ENCODE results near the gene MED16.

The MED16 gene

DNA sequence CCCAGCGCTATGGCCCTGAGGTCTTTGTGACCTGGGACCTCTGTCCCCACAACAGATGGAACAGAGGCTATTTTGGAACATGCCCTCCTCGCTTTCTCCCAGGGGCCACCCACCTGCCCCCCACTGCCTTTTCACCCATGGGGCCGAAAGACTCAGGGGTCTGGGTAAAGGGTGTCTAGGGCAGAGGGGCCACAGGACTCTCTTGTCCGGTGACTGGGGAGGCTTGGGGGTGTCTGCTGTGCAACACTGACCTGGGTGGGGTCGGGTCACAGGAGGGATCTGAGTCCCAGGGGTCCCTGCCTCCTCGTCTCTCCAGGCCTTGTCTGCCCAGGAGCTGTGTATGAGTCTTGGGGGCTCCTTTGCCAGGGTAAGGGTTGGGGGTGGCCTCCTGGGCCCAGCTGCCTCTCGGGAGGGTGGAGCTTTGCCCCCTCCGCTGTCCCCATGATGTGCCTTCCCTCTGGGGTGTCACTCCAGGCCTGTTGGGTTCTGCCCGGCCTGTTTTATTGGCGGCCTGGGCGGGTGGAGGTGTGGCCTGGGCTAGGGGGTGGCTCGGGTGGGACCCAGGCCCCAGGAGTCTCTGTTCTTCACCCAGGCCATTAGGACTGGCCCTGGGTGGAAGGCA is 34.9 kb upstream of the MED16 start:
- no peak for DNase-seq (ENCODE audit: low spot score)

GRCh38 chr19:927351-927779 is 34.4 kb upstream of the MED16 start:
- DNase-seq (ENCODE audit: low spot score): no peak

DNA sequence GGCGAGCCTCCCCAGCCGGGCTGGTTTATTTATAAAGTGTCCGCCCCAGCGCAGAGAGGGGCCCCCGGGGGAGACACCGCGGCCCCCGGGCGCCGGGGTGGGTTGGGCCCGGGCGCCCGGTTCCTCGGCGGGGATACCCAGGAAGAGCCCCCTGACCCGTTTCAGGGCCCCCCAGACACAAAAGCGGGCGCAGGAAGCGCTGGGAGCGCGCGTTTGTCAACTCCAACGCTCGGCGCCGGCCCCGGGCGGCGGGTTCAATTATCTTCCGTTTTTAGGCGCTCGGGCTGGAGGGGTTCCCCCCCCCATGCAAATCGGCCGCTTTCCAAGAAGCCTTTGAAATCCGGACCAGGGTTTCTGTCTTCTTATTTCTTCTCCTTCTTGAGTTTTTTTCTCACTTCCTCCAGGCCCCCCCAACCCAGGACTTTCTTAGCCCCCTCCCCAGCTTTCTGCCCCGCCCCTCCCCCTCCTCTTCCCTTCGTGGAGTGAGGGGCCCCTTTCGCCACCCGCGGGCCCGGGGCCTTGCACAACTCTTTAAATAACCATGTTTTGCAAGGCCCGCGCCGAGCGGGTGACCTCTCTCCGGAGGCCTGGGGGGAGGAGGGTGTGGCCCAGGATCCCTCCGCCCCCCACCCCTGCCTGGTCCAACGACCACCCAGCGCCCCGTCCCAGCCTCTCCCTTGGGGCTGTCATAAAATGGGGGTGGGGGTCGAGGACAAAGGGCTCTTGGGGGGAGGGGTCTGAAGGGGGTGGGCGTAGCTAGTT is 33.8 kb upstream of the MED16 start:
- DNase-seq (ENCODE audit: low spot score): peak; percentile 67

DNA sequence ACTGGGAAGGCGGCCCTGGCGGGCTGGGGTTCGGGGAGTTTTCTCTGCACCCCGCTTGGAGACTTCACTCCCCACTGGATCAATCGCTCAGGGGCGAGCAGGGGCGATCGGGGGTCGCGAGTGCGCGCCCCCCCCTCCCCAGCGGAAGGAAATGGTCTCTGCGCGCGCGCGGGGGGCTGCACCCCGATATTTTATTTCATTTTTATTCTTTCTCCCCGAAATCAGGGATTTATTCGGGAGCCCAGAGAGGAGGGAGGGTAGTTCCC is 33.3 kb upstream of the MED16 start:
- no peak for DNase-seq (ENCODE audit: low spot score)

DNA sequence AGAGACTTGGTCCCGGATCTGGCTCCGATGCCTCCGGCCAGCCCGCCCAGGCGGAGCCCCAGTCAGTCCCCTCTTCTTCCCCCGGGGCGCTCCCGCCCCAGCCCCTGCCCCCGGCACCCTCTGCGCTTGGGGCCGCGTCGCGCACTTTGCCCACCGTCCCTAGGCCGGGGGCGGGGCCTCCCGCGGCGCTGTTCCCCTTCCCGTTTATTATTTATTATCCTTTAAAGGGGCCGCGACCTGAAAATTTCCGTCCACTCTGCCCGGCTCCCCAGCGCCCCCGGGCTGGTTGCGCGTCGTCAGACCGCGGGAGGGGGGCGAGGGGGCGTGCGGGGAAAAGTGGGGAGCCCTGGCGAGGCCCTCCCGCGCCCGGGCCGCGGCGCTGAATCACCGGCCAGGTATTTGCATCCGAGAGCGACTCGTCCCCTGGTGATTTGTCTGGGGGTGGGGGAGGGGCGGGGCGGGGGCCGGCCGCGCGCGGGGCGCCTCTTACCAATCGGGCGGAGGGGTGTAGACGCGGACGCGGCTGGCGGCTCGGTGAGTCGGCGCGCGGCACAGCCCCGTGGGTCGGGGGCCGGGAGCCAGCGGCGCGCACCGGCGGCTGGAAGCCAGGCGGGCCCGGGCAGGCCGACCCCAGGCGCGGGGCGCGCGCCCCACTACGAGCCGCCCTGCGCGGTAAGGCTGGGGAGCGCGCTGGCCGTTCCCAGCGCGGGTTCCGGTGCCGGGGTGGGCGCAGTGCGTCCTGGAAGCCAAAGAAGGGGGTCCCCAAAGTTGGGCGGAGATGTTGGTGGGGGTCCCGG is 32.7 kb upstream of the MED16 start, which contains the start of gene ARID3A:
Gene ARID3A (plus strand): TSS at position 510 of the 797 bp plus-strand sequence. CDS start 3,494 bp downstream, outside the sequence.
- peak; percentile 93 for DNase-seq (ENCODE audit: low spot score)

DNA sequence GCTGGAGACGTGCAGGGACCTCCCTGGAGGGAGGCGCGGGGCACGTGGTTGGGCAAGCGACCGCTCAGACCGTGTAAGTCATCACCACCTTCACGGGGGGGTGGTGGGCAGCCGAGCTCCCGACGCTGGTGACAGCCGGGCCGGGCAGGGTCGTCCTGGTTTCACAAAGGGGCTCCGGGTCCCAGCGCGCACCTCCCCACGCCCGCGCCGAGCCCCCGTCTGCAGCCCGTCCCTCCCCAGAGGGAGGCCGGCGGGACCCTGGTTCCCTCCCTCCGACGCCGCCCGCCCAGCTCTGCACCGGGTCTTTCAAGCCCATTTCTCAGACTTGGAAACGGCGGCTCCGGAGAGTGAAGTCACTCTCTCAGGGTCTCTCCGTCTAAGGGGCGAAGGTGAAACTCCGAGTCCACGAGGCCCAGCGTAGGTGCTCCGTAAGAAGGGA is 32.1 kb upstream of the MED16 start:
- DNase-seq (ENCODE audit: low spot score): no peak

- no peak for DNase-seq (ENCODE audit: low spot score)
Observed at GRCh38 chr19:924553-925086, 31.6 kb upstream of the MED16 start.

- DNase-seq (ENCODE audit: low spot score): no peak
Observed at GRCh38 chr19:920051-920864, 27.3 kb upstream of the MED16 start.

DNA sequence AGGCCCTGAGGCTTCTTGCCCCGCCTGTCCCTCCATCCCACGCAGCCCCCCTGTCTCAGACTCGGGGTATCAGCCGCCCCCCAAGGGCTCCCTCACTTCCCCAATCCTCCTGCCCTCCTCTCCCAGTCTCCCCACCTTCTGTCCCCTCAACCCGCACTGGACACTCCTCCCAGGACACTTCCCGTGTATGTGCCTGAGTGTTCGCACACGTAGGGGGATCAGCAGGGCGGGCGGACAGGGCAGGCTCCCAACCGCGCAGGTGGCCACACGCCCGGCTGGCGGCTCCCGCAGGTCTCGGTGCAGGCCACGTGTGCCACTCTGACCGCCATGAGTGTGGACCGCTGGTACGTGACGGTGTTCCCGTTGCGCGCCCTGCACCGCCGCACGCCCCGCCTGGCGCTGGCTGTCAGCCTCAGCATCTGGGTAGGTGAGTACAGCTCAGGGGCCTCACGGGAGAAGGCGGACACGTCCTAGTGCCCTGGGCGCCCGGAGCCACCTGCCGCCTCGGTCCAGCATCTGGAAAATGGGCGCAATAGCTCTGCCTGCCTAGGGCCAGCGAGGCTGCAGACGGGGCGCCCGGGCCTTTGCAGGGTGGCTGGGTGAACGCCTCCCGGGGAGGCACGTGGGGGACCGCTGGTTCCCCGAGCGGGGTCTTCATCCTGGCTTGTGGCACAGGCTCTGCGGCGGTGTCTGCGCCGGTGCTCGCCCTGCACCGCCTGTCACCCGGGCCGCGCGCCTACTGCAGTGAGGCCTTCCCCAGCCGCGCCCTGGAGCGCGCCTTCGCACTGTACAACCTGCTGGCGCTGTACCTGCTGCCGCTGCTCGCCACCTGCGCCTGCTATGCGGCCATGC is 26.4 kb upstream of the MED16 start:
- DNase-seq (ENCODE audit: low spot score): no peak

DNA sequence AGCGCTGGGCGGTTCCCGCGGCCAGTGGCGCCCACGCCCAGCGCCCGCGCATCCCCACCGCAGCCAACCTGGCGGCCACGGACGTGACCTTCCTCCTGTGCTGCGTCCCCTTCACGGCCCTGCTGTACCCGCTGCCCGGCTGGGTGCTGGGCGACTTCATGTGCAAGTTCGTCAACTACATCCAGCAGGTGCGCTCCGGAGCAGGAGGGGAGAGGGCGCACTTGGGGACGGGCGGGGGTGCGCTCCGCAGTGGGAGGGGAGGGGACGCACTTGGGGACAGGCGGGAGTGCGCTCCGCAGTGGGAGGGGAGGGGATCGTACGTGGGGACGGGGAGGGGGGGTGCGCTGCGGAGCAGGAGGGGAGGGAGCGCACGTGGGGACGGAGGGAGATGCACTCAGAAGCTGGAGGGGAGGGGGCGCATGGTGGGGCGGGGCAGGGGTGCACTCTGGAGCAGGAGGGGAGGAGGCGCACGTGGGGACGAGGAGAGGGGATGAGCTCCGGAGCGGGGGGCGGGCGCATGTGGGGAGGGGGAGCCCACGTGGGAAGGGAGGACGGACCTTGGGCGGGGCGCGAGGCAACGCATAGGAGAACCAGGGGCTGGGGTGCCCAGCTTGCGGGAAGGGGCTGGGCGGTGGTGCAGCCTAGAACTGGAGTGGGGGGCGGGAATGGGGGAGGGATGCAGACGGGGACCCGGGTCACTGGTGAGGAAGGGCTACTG is 25.7 kb upstream of the MED16 start:
- DNase-seq (ENCODE audit: low spot score): no peak

DNA sequence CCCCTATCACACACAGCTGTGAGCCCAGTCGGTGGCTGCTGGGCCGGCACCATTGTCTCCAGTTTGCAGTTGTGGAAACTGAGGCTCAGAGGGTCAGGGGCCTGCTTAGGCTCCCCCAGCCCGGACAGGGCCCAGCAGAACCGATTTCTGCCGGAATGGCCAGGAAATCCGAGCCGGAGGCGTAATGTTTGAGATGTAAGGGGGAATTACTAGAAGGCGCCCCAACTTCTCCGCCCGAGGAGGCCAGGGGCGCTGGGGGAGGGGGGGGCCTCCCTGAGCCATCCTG is 25.1 kb upstream of the MED16 start:
- no peak for DNase-seq (ENCODE audit: low spot score)

GRCh38 chr19:917323-918151 is 24.6 kb upstream of the MED16 start, which contains the start of gene KISS1R:
KISS1R (plus strand) TSS chr19:917333; CDS start chr19:917503, 170 bp downstream.
- no peak for DNase-seq (ENCODE audit: low spot score)

- no peak for DNase-seq (ENCODE audit: low spot score)
Observed at GRCh38 chr19:916645-917322, 23.8 kb upstream of the MED16 start.

DNA sequence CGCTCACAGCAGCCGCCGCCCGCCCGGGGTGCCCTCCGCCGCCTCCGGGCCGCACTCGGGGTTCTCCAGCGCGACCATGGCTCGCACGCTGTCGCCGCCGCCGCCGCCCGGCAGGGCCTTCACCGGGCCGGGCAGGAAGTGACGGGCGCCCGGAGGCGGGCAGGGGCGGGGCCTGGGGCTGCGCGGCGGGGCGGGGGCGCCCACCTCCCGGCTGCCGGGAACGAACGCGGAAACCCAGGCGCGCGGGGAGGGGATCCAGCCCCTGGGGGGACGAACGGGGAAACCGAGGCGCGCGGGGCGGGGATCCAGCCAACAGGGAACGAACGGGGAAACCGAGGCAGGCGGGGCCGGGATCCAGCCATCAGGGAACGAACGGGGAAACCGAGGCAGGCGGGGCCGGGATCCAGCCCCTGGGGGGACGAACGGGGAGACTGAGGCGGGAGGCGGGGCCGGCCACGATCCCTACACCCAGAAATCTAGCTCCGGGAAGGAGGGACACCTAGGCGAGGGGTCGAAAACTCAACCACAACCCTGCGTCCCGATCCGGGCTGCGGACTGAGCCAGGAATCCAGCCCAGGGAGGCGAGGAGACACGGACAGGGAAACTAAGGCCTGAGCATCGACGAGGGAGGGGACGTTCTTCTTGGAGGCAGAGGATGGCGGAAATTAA is 20.2 kb upstream of the MED16 start, which contains the start of gene R3HDM4:
Gene R3HDM4 (minus strand): TSS at position 140 of the 669 bp plus-strand sequence. CDS start 62 bp downstream, at position 78.
- peak; percentile 89 for DNase-seq (ENCODE audit: low spot score)

DNA sequence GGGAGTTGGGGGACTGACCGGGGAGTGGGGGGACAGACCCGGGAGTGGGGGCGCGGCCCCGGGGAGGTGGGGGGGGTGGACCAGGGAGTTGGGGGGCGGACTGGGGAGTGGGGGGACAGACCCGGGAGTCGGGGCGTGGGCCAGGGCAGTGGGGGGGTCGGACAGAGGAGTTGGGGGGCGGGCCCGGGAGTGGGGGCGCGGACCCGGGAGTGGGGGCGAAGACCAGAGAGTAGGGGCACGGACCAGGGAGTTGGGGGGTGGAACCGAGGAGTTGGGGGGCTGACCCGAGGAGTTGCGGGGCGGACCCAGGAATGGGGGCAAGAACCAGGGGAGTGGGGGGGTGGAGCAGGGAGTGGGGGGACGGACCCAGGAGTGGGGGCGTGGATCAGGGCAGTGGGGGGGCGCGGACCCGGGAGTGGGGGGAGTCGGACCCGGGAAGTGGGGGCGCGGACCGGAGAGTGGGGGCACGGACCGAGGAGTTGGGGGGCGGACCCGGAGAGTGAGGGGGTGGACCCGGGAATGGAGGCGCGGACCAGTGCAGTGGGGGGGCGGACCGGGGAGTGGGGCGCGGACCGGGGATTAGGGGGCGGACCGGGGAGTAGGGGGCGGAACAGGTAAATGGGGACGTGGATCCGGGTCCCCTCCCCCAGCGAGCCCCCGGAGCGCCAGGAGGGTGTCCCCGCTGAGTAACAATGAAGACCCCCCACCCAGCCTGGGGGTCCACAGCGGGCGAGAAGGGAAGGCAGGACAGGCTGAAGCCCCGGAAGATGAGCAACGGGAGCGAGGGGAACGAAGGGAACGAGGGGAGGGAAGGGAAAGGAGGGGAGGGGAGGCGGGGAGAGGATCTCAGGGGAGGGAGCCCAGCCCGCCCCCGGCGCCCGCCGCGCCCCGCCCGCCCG is 19.4 kb upstream of the MED16 start:
- no peak for DNase-seq (ENCODE audit: low spot score)

DNA sequence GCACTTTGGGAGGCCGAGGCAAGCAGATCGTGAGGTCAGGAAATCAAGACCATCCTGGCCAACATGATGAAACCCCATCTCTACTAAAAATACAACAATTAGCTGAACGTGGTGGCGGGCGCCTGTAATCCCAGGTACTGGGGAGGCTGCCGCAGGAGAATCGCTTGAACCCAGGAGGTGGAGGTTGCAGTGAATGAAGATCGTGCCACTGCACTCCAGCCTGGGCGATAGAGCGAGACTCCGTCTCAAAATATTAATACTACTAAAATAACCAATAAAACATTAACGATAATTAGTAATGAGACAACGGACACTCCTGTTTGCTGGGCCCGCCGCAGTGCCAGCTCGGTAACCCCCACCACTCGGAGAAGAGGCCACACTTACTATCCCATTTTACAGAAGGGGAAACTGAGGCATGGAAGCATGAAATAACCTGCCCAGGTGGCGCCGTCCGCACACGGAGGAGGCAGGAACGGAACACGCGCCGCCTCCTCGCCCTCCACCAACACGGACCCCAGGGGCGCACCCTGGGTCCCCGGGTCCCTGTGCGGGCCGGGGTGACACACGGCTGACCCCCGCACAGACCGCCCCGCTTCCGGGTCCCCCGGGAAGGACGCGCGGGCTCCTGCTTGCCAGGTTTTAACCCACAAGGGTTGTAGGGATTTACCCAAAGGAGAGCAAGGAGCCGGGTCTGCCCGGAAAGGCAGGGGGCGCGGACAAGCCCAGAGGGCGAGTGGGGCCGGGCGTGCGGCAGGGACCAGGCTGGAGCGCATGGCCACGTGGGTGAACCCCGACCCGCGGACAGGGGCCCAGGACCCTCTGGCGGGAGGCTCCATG is 18.4 kb upstream of the MED16 start:
- no peak for DNase-seq (ENCODE audit: low spot score)
